SK-N-SH treated with all-trans-retinoic acid at 6 μM for 48 hours (cell line): Measurements from ENCODE around the gene MON2.

Experiments
- ATAC-seq: fragments of 200-7000 bp; cut with Tn5 transposase; 3 replicates; pipeline ENCODE4 v1.9.1; 2020; ENCODE audit warnings: mild to moderate bottlenecking, moderate library complexity
- ARNTL ChIP-seq: fragments of 450-650 bp; formaldehyde crosslinking; IDR thresholded peaks from 2 replicates; pipeline ENCODE4 v1.5.0; 2020; ENCODE audit warnings: low read depth, mild to moderate bottlenecking, moderate library complexity, borderline replicate concordance
- BACH2 ChIP-seq: fragments of 250-450 bp; sonication (Bioruptor Pico); IDR thresholded peaks from 2 replicates; pipeline ENCODE4 v1.9.0; 2021; ENCODE audit warnings: mild to moderate bottlenecking, borderline replicate concordance
- CSDC2 ChIP-seq: fragments of 250-450 bp; sonication (Bioruptor Pico); IDR thresholded peaks from 2 replicates; pipeline ENCODE4 v1.5.0; 2020; ENCODE audit warnings: mild to moderate bottlenecking, moderate library complexity
- ESRRG ChIP-seq: fragments of 250-450 bp; sonication (Bioruptor Pico); IDR thresholded peaks from 2 replicates; pipeline ENCODE4 v1.6.1; 2021; ENCODE audit warnings: mild to moderate bottlenecking
- GLIS3 ChIP-seq: fragments of 250-450 bp; sonication (Bioruptor Pico); IDR thresholded peaks from 2 replicates; pipeline ENCODE4 v1.5.0; 2020; ENCODE audit warnings: mild to moderate bottlenecking, moderate library complexity
- ISL1 ChIP-seq: fragments of 250-450 bp; sonication (Bioruptor Pico); IDR thresholded peaks from 2 replicates; pipeline ENCODE4 v2.1.2; 2022; ENCODE audit warnings: mild to moderate bottlenecking, moderate library complexity
- OSR1 ChIP-seq: fragments of 250-450 bp; sonication (Bioruptor Pico); IDR thresholded peaks from 2 replicates; pipeline ENCODE4 v1.8.0; 2022; ENCODE audit warnings: moderate library complexity, mild to moderate bottlenecking, inconsistent platforms
- PPARA ChIP-seq: fragments of 250-450 bp; sonication (Bioruptor Pico); IDR thresholded peaks from 2 replicates; pipeline ENCODE4 v1.5.0; 2020; ENCODE audit warnings: mild to moderate bottlenecking, borderline replicate concordance
- RARB ChIP-seq: fragments of 250-450 bp; sonication (Bioruptor Pico); IDR thresholded peaks from 2 replicates; pipeline ENCODE4 v1.8.0; 2021; ENCODE audit warnings: mild to moderate bottlenecking, moderate library complexity
- SNAI2 ChIP-seq: fragments of 250-450 bp; sonication (Bioruptor Pico); IDR thresholded peaks from 2 replicates; pipeline ENCODE4 v1.5.0; 2020; ENCODE audit warnings: mild to moderate bottlenecking, moderate library complexity
- ZC3H10 ChIP-seq: fragments of 250-450 bp; sonication (Bioruptor Pico); IDR thresholded peaks from 2 replicates; pipeline ENCODE4 v1.5.1; 2021; ENCODE audit warnings: mild to moderate bottlenecking, moderate library complexity
- ZFP3 ChIP-seq: fragments of 250-450 bp; sonication (Bioruptor Pico); IDR thresholded peaks from 2 replicates; pipeline ENCODE4 v1.5.0; 2020; ENCODE audit warnings: mild to moderate bottlenecking, moderate library complexity
- ZFP30 ChIP-seq: fragments of 450-650 bp; formaldehyde crosslinking; IDR thresholded peaks from 2 replicates; pipeline ENCODE4 v1.5.0; 2022; ENCODE audit warnings: mild to moderate bottlenecking, moderate library complexity
- ZNF565 ChIP-seq: fragments of 450-650 bp; formaldehyde crosslinking; conservative IDR thresholded peaks from 2 replicates; pipeline ENCODE4 v1.5.0; 2020; ENCODE audit warnings: low read depth, mild to moderate bottlenecking, moderate library complexity
- ZNF70 ChIP-seq: fragments of 450-650 bp; formaldehyde crosslinking; IDR thresholded peaks from 2 replicates; pipeline ENCODE4 v1.5.0; 2020; ENCODE audit warnings: mild to moderate bottlenecking, moderate library complexity
- ZNF8 ChIP-seq: fragments of 450-650 bp; formaldehyde crosslinking; IDR thresholded peaks from 2 replicates; pipeline ENCODE4 v1.5.0; 2020; ENCODE audit warnings: mild to moderate bottlenecking, moderate library complexity
- TF ChIP-seq, protein P1 (sequence below): fragments of 250-450 bp; sonication (Bioruptor Pico); IDR thresholded peaks from 2 replicates; pipeline ENCODE4 v1.5.0; 2020; ENCODE audit warnings: mild to moderate bottlenecking, moderate library complexity
- TF ChIP-seq, protein P2 (sequence below): fragments of 250-450 bp; sonication (Bioruptor Pico); IDR thresholded peaks from 2 replicates; pipeline ENCODE4 v1.5.1; 2020; ENCODE audit warnings: low read depth, mild to moderate bottlenecking, moderate library complexity
- TF ChIP-seq, protein P3 (sequence below): fragments of 250-450 bp; sonication (Bioruptor Pico); IDR thresholded peaks from 2 replicates; pipeline ENCODE4 v1.8.0; 2020; ENCODE audit warnings: mild to moderate bottlenecking, moderate library complexity, borderline replicate concordance

MON2 gene

DNA sequence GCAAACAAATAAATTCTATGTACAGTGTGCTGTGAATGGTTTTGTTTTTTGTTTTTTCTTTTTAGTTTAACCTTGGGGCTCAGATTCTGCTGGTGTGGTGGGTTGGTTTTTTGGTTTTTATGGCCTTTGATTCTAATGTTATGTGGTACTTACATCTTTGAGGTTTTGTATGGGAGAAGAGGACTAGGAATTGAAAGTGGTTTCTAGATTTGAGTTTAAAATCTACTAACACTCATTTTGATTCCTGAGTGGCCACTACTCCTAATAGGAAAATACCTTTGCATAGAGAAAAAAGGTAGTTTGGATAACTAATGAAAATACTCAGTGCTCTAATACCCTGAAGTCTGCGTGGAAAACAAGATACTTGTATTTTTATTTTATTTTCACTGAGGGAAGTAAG lies 137.7 kb downstream of the MON2 start (continued):
- TF ChIP-seq, protein P1, sequence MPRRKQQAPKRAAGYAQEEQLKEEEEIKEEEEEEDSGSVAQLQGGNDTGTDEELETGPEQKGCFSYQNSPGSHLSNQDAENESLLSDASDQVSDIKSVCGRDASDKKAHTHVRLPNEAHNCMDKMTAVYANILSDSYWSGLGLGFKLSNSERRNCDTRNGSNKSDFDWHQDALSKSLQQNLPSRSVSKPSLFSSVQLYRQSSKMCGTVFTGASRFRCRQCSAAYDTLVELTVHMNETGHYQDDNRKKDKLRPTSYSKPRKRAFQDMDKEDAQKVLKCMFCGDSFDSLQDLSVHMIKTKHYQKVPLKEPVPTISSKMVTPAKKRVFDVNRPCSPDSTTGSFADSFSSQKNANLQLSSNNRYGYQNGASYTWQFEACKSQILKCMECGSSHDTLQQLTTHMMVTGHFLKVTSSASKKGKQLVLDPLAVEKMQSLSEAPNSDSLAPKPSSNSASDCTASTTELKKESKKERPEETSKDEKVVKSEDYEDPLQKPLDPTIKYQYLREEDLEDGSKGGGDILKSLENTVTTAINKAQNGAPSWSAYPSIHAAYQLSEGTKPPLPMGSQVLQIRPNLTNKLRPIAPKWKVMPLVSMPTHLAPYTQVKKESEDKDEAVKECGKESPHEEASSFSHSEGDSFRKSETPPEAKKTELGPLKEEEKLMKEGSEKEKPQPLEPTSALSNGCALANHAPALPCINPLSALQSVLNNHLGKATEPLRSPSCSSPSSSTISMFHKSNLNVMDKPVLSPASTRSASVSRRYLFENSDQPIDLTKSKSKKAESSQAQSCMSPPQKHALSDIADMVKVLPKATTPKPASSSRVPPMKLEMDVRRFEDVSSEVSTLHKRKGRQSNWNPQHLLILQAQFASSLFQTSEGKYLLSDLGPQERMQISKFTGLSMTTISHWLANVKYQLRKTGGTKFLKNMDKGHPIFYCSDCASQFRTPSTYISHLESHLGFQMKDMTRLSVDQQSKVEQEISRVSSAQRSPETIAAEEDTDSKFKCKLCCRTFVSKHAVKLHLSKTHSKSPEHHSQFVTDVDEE (CRISPR knock-in tag): no peak
- TF ChIP-seq, protein P2, sequence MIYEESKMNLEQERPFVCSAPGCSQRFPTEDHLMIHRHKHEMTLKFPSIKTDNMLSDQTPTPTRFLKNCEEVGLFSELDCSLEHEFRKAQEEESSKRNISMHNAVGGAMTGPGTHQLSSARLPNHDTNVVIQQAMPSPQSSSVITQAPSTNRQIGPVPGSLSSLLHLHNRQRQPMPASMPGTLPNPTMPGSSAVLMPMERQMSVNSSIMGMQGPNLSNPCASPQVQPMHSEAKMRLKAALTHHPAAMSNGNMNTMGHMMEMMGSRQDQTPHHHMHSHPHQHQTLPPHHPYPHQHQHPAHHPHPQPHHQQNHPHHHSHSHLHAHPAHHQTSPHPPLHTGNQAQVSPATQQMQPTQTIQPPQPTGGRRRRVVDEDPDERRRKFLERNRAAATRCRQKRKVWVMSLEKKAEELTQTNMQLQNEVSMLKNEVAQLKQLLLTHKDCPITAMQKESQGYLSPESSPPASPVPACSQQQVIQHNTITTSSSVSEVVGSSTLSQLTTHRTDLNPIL: no peak
- TF ChIP-seq RARB (CRISPR knock-in tag): no peak
- no peak for TF ChIP-seq ZFP30 (CRISPR knock-in tag)
- no peak for TF ChIP-seq ZNF8 (CRISPR knock-in tag)
- TF ChIP-seq GLIS3 (CRISPR knock-in tag): no peak
- TF ChIP-seq PPARA: no peak

DNA sequence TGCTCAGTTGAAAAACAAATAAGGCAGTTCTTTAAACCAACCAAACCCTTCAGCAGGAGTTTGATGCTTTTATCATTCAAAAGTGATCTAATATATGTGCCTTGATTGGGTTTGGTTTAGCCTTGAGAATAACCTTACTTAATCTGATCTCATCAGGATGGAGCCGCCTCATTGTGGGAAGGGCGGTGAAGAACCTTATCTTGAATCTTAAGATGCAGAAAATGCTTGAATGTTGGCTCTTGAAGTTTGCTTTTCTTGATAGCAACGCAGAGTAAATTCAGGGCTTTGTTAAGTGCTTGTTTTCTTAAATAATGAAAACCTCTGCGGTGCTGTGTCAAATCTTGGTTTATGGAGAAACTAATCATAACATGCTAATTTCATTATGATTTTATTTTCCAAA lies 138.2 kb downstream of the MON2 start:
- ATAC-seq: no peak

DNA sequence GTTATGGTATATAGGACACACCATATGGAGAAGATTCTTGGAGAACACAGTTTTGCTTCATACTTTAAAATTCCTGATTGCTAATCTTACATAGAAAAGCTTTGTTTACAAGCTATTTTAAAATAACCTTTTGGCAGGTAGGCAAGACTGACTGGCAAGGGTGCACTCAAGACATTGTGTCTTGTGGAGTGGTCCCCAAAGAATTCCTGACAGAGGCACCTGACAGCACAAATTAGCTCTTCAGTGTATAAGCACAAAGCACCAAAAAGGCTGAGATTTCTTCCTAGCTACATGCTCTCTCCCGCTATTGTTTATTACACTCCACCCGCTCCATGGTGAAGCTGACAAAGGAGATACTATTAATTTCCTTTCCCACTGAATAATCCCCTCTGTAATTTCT lies 139.4 kb downstream of the MON2 start:
- ATAC-seq: no peak
- no peak for TF ChIP-seq ZNF70 (CRISPR knock-in tag)
- TF ChIP-seq ZNF8 (CRISPR knock-in tag): no peak
- no peak for TF ChIP-seq SNAI2 (CRISPR knock-in tag)
- TF ChIP-seq, protein P3, sequence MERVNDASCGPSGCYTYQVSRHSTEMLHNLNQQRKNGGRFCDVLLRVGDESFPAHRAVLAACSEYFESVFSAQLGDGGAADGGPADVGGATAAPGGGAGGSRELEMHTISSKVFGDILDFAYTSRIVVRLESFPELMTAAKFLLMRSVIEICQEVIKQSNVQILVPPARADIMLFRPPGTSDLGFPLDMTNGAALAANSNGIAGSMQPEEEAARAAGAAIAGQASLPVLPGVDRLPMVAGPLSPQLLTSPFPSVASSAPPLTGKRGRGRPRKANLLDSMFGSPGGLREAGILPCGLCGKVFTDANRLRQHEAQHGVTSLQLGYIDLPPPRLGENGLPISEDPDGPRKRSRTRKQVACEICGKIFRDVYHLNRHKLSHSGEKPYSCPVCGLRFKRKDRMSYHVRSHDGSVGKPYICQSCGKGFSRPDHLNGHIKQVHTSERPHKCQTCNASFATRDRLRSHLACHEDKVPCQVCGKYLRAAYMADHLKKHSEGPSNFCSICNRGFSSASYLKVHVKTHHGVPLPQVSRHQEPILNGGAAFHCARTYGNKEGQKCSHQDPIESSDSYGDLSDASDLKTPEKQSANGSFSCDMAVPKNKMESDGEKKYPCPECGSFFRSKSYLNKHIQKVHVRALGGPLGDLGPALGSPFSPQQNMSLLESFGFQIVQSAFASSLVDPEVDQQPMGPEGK: no peak

More for the DNA sequence above, 138.2 kb downstream of the MON2 start:
- no peak for TF ChIP-seq ZNF70 (CRISPR knock-in tag)
- TF ChIP-seq BACH2: no peak
- TF ChIP-seq RARB (CRISPR knock-in tag): no peak
- no peak for TF ChIP-seq OSR1 (CRISPR knock-in tag)

DNA sequence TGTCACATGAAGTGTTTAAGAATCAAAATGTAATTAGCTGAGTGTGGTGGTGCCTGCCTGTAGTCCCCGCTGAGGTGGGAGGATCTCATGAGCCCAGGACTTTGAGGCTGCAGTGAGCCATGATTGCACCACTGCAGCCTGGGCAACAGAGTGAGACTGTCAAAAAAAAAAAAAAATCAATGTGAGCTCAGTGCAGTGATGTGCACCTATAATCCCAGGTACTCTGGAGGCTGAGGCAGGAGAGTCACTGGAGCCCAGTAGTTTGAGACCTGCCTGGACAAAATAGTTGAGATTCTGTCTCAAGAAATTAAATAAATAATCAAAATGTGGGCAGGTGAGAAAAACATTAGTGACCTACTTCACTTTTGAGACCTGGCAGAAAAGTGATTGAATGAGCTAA lies 140.0 kb downstream of the MON2 start:
- ATAC-seq: no peak
- TF ChIP-seq, protein P2: no peak
- TF ChIP-seq, protein P3: no peak
- TF ChIP-seq ARNTL (CRISPR knock-in tag): no peak
- TF ChIP-seq ZC3H10 (CRISPR knock-in tag): no peak
- no peak for TF ChIP-seq SNAI2 (CRISPR knock-in tag)
- no peak for TF ChIP-seq ZFP30 (CRISPR knock-in tag)
- TF ChIP-seq OSR1 (CRISPR knock-in tag): no peak
- TF ChIP-seq ZNF70 (CRISPR knock-in tag): no peak
- no peak for TF ChIP-seq ESRRG (CRISPR knock-in tag)
- TF ChIP-seq ZFP3: no peak
- no peak for TF ChIP-seq ZNF565 (CRISPR knock-in tag)
- TF ChIP-seq, protein P1 (CRISPR knock-in tag): no peak
- no peak for TF ChIP-seq ISL1 (CRISPR knock-in tag)
- TF ChIP-seq ZNF8 (CRISPR knock-in tag): no peak
- TF ChIP-seq PPARA: no peak
- TF ChIP-seq BACH2: no peak
- TF ChIP-seq CSDC2 (CRISPR knock-in tag): no peak
